ENCODE results near the gene KCNMB1. TPM values are rescaled to one million over a fixed set of nuclear protein-coding genes. Genes with fewer than 3 reads are reported as not detected.

The KCNMB1 gene
- total and polyA plus RNA-seq, 2 donors (not counting 3 experiments of a cell fraction or from before 2014, with no cell fraction given) = 0.15 to 0.29 TPM

DNA sequence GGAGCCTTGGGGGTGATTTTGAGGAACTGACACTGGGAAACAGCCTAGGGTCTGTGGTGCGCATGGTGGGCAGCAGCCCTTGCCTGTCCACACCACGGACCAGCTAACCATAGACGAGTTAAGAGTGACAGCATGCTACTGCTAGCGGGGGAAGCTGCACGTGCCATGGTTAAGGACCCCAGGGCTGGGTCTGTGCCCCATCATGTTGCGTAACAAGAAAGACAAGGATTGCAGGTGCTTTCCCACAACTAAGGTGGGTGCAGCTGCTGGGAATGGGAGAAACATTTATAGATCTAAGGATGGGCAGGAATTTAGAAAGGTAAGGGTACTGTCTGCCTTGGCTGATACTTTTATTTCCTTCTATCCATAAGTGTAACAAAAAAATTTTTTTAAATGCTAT lies 17.9 kb upstream of the KCNMB1 start:
- Histone ChIP-seq H3K4me3 (replicated peaks in 1 of 3; ENCODE audit: insufficient read depth in 1 of 3, low read depth in 1 of 3, low read length in 3 of 3) (no peak overlapping the region), H3K27me3 (ENCODE audit: control insufficient read depth in 2 of 2, insufficient read depth in 2 of 2, low read length in 2 of 2) (no peaks in the 10 kb centered on the region), H3K9me3 (replicated peaks; ENCODE audit: control insufficient read depth, insufficient read depth, low read length) (no peaks in the 10 kb centered on the region), H3K4me1 (ENCODE audit: control insufficient read depth, extremely low read depth, insufficient read depth, low read length) (no peaks in the 10 kb centered on the region), H2AFZ (ENCODE audit: low read depth, low read length) (no peak overlapping the region), H3K9me1 (replicated peaks; ENCODE audit: control insufficient read depth, extremely low read depth, insufficient read depth, low read length) (no peaks in the 10 kb centered on the region), H3K79me2 (ENCODE audit: control insufficient read depth, insufficient read depth, low read length) (no peaks in the 10 kb centered on the region), H3K27ac (ENCODE audit: insufficient read depth, low read depth, low read length) (no peak overlapping the region), H3K9ac (replicated peaks; ENCODE audit: extremely low read depth, insufficient read depth, low read length) (no peak overlapping the region), H3K4me2 (ENCODE audit: insufficient read depth, low read length) (no peak overlapping the region), H4K20me1 (replicated peaks; ENCODE audit: control insufficient read depth, extremely low read depth, insufficient read depth, low read length) (no peaks in the 10 kb centered on the region), H3K36me3 (ENCODE audit: control insufficient read depth in 2 of 2, extremely low read depth in 1 of 2, insufficient read depth in 2 of 2, low read length in 2 of 2) (no peaks in the 10 kb centered on the region)
- FAIRE-seq (no peak), DNase-seq (ENCODE audit: low read depth, low spot score) (no peak)
- ChIA-PET CTCF (interaction anchor here (1.4 kb wide), 1 partner anchor 203 kb away, joined by 3 read pairs; no protein-coding TSS in a partner anchor), POLR2A (no interaction called here)
- TF ChIP-seq POLR2A (IDR thresholded peaks at IDR 0.05; ENCODE audit: low read depth, low read length) (no peak), GATA2 (IDR thresholded peaks at IDR 0.05; ENCODE audit: insufficient read depth, insufficient read length, low read depth, low read length) (no peak), FOS (IDR thresholded peaks at IDR 0.05; ENCODE audit: borderline replicate concordance, insufficient read depth, low read length) (no peak), JUN (IDR thresholded peaks at IDR 0.05; ENCODE audit: borderline replicate concordance, insufficient read depth, insufficient read length, low read depth) (no peak), MYC (IDR thresholded peaks at IDR 0.05; ENCODE audit: low read depth, low read length) (no peak), POLR2AphosphoS5 (IDR thresholded peaks at IDR 0.05; ENCODE audit: insufficient read depth, low read depth, low read length) (no peak), EZH2 (IDR thresholded peaks at IDR 0.05; ENCODE audit: borderline replicate concordance, low read depth, low read length, severe bottlenecking) (no peak)
- TF ChIP-seq, protein P1, sequence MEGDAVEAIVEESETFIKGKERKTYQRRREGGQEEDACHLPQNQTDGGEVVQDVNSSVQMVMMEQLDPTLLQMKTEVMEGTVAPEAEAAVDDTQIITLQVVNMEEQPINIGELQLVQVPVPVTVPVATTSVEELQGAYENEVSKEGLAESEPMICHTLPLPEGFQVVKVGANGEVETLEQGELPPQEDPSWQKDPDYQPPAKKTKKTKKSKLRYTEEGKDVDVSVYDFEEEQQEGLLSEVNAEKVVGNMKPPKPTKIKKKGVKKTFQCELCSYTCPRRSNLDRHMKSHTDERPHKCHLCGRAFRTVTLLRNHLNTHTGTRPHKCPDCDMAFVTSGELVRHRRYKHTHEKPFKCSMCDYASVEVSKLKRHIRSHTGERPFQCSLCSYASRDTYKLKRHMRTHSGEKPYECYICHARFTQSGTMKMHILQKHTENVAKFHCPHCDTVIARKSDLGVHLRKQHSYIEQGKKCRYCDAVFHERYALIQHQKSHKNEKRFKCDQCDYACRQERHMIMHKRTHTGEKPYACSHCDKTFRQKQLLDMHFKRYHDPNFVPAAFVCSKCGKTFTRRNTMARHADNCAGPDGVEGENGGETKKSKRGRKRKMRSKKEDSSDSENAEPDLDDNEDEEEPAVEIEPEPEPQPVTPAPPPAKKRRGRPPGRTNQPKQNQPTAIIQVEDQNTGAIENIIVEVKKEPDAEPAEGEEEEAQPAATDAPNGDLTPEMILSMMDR (IDR thresholded peaks at IDR 0.05; ENCODE audit: extremely low read depth in 1 of 2, insufficient read depth in 1 of 2, low read depth in 1 of 2, low read length in 2 of 2) = no peak
- TF ChIP-seq, protein P2, sequence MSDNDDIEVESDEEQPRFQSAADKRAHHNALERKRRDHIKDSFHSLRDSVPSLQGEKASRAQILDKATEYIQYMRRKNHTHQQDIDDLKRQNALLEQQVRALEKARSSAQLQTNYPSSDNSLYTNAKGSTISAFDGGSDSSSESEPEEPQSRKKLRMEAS (IDR thresholded peaks at IDR 0.05; ENCODE audit: insufficient read depth, insufficient read length) = no peak
- intact Hi-C loops (cut with micrococcal nuclease) (no loop called here), dilution Hi-C loops (cut with MboI; ENCODE audit: extremely low pct_ligation_motif_present, low sequenced_read_pairs) (no loop called here)
- BruUV-seq (replicated peaks) = no TSS peak

Data from endothelial cell of umbilical vein (primary cell).